ENCODE measurements around the gene TPSB2. TPM values are rescaled to one million over a fixed set of nuclear protein-coding genes. Genes with fewer than 3 reads are reported as not detected.
"Not testable (repeated sequence)": the region's sequence is repeated elsewhere in the genome, so short reads cannot be mapped to it uniquely, and the experiment has no call there.

The TPSB2 gene
- total and polyA plus RNA-seq, 4 donors: 0.46 to 154 (median 52.2) TPM

GRCh38 chr16:1274767-1275166 lies 44.8 kb upstream of the TPSB2 start:
- DNase-seq: no peak
- H3K9ac ChIP-seq (ENCODE audit: insufficient read depth in 1 of 2, low read length in 2 of 2): no peak overlapping the region
- no peak overlapping the region for H3K4me3 ChIP-seq
- H3K36me3 ChIP-seq (ENCODE audit: control insufficient read depth in 4 of 4, insufficient read depth in 4 of 4, low read length in 4 of 4): no peaks in the 10 kb centered on the region
- ATAC-seq (ENCODE audit: insufficient read depth, low FRiP score): no peak
- H3K27ac ChIP-seq (ENCODE audit: low read depth in 1 of 2, low read length in 1 of 2): no peak overlapping the region
- H3K27me3 ChIP-seq (ENCODE audit: control insufficient read depth in 3 of 3, insufficient read depth in 3 of 3, low read length in 2 of 3): peaks cover 0 to 3% (median 0%) of the 10 kb centered on the region in 3 donors
- H3K4me1 ChIP-seq (ENCODE audit: control insufficient read depth in 5 of 5, insufficient read depth in 5 of 5, low read length in 5 of 5): peaks cover 0 to 14% (median 4%) of the 10 kb centered on the region in 5 donors
- no peak for TF ChIP-seq CTCF (IDR thresholded peaks at IDR 0.05; ENCODE audit: control extremely low read depth, extremely low read depth)
- 91 to 95% methylated on average over 7 of the region's 7 CpGs for WGBS, 2 donors
- H3K9me3 ChIP-seq (ENCODE audit: control insufficient read depth in 4 of 4, insufficient read depth in 3 of 4, low read length in 3 of 4): peaks cover 0 to 3% (median 0%) of the 10 kb centered on the region in 4 donors

- no peak overlapping the region for H3K4me3 ChIP-seq
- H3K9me3 ChIP-seq (ENCODE audit: control insufficient read depth in 4 of 4, insufficient read depth in 3 of 4, low read length in 3 of 4): peaks cover 0 to 3% (median 0%) of the 10 kb centered on the region in 4 donors
- 93 to 96% methylated on average over 12 to 15 of the region's 15 CpGs for WGBS, 2 donors
- no peak overlapping the region for H3K9ac ChIP-seq (ENCODE audit: insufficient read depth in 1 of 2, low read length in 2 of 2)
- H3K27ac ChIP-seq (ENCODE audit: low read depth in 1 of 2, low read length in 1 of 2): no peak overlapping the region
- H3K4me1 ChIP-seq (ENCODE audit: control insufficient read depth in 5 of 5, insufficient read depth in 5 of 5, low read length in 5 of 5): peaks cover 0 to 14% (median 4%) of the 10 kb centered on the region in 5 donors
- H3K27me3 ChIP-seq (ENCODE audit: control insufficient read depth in 3 of 3, insufficient read depth in 3 of 3, low read length in 2 of 3): peaks cover 0 to under 1% (median 0%) of the 10 kb centered on the region in 3 donors
- no peaks in the 10 kb centered on the region for H3K36me3 ChIP-seq (ENCODE audit: control insufficient read depth in 4 of 4, insufficient read depth in 4 of 4, low read length in 4 of 4)
- no peak for DNase-seq
- no peak for ATAC-seq (ENCODE audit: insufficient read depth, low FRiP score)
- TF ChIP-seq CTCF (IDR thresholded peaks at IDR 0.05; ENCODE audit: control extremely low read depth, extremely low read depth): no peak
Observed at GRCh38 chr16:1273816-1274215, 43.8 kb upstream of the TPSB2 start.

GRCh38 chr16:1272453-1273198 lies 42.6 kb upstream of the TPSB2 start:
- DNase-seq (no peak), ATAC-seq (ENCODE audit: insufficient read depth, low FRiP score) (no peak)
- peaks cover 0 to 3% (median 0%) of the 10 kb centered on the region in 4 donors for H3K9me3 ChIP-seq (ENCODE audit: control insufficient read depth in 4 of 4, insufficient read depth in 3 of 4, low read length in 3 of 4)
- H3K4me1 ChIP-seq (ENCODE audit: control insufficient read depth in 5 of 5, insufficient read depth in 5 of 5, low read length in 5 of 5): peaks cover 0 to 11% (median 4%) of the 10 kb centered on the region in 5 donors
- WGBS, 2 donors: 72 to 85% methylated on average over 9 of the region's 9 CpGs
- no peak overlapping the region for H3K27ac ChIP-seq (ENCODE audit: low read depth in 1 of 2, low read length in 1 of 2)
- TF ChIP-seq CTCF (IDR thresholded peaks at IDR 0.05; ENCODE audit: control extremely low read depth, extremely low read depth): no peak
- H3K36me3 ChIP-seq (ENCODE audit: control insufficient read depth in 4 of 4, insufficient read depth in 4 of 4, low read length in 4 of 4): no peaks in the 10 kb centered on the region
- no peak overlapping the region for H3K9ac ChIP-seq (ENCODE audit: insufficient read depth in 1 of 2, low read length in 2 of 2)
- H3K27me3 ChIP-seq (ENCODE audit: control insufficient read depth in 3 of 3, insufficient read depth in 3 of 3, low read length in 2 of 3): no peaks in the 10 kb centered on the region
- no peak overlapping the region for H3K4me3 ChIP-seq

GRCh38 chr16:1271724-1272413 lies 41.9 kb upstream of the TPSB2 start:
- not testable (repeated sequence) for H3K27me3 ChIP-seq (ENCODE audit: control insufficient read depth in 3 of 3, insufficient read depth in 3 of 3, low read length in 2 of 3); H3K9ac ChIP-seq (ENCODE audit: insufficient read depth in 1 of 2, low read length in 2 of 2); H3K27ac ChIP-seq (ENCODE audit: low read depth in 1 of 2, low read length in 1 of 2); ATAC-seq (ENCODE audit: insufficient read depth, low FRiP score); H3K9me3 ChIP-seq (ENCODE audit: control insufficient read depth in 4 of 4, insufficient read depth in 3 of 4, low read length in 3 of 4); H3K4me3 ChIP-seq; H3K36me3 ChIP-seq (ENCODE audit: control insufficient read depth in 4 of 4, insufficient read depth in 4 of 4, low read length in 4 of 4)
- WGBS, 2 donors: 12 to 26% methylated on average over 19 of the region's 19 CpGs
- DNase-seq: peak; percentile 60 to 78 (median 68)
- peaks cover 0 to 11% (median 4%) of the 10 kb centered on the region in 5 donors for H3K4me1 ChIP-seq (ENCODE audit: control insufficient read depth in 5 of 5, insufficient read depth in 5 of 5, low read length in 5 of 5)

Data from lung (tissue), 12 donors.